Amniotic stem cell (primary cell): ENCODE measurements around the gene FGR.

Experiments
- DNase-seq: peaks from one replicate; lab custom pipeline; 2025; lab: John Stamatoyannopoulos, UW

The FGR gene

GRCh38 chr1:27615346-27616192 is 19.4 kb downstream of the FGR start:
- DNase-seq = no peak

- DNase-seq = no peak
Observed at GRCh38 chr1:27614625-27615344, 20.2 kb downstream of the FGR start.

- no peak for DNase-seq
Observed at GRCh38 chr1:27614043-27614624, 20.9 kb downstream of the FGR start.

- DNase-seq = no peak
Observed at GRCh38 chr1:27612718-27613117, 22.3 kb downstream of the FGR start.

- DNase-seq = no peak
Observed at GRCh38 chr1:27611450-27611849, 23.5 kb downstream of the FGR start.

GRCh38 chr1:27609618-27610240 is 25.3 kb downstream of the FGR start:
- DNase-seq = no peak

GRCh38 chr1:27609210-27609555 is 25.8 kb downstream of the FGR start:
- no peak for DNase-seq

GRCh38 chr1:27607239-27607804 is 27.7 kb downstream of the FGR start:
- no peak for DNase-seq

- DNase-seq = no peak
Observed at GRCh38 chr1:27606708-27607238, 28.2 kb downstream of the FGR start.

GRCh38 chr1:27605796-27606707 is 28.9 kb downstream of the FGR start:
- no peak for DNase-seq

- no peak for DNase-seq
Observed at GRCh38 chr1:27605300-27605766, 29.7 kb downstream of the FGR start.

GRCh38 chr1:27604579-27605299 is 30.2 kb downstream of the FGR start:
- DNase-seq = no peak

GRCh38 chr1:27603681-27604578 is 31.1 kb downstream of the FGR start, which contains the start of gene AHDC1:
Gene AHDC1, minus strand, starts transcription at chr1:27604144. Its CDS starts 52,029 bp downstream, at chr1:27552115.
- peak; percentile 71 for DNase-seq

GRCh38 chr1:27603309-27603680 is 31.7 kb downstream of the FGR start:
- DNase-seq = no peak

GRCh38 chr1:27602462-27603308 is 32.3 kb downstream of the FGR start:
- no peak for DNase-seq

GRCh38 chr1:27601771-27602461 is 33.1 kb downstream of the FGR start:
- DNase-seq = no peak

- DNase-seq = no peak
Observed at GRCh38 chr1:27601321-27601770, 33.6 kb downstream of the FGR start.
